HG02973 (cell line): ENCODE measurements around the gene DHCR7.

ENCODE experiments used
- ATAC-seq: cut with Tn5 transposase; IDR thresholded peaks from one replicate; pipeline ENCODE4 v1.9.1; 2021; ENCODE audit warnings: moderate library complexity; ENCODE audit not compliant: unreplicated experiment

Gene DHCR7

GRCh38 chr11:71421392-71421950, 26.7 kb downstream of the DHCR7 start:
- no peak for ATAC-seq

- ATAC-seq: no peak
Observed at GRCh38 chr11:71420455-71421241, 27.5 kb downstream of the DHCR7 start.

- no peak for ATAC-seq
Observed at GRCh38 chr11:71418643-71419042, 29.6 kb downstream of the DHCR7 start.

- ATAC-seq: no peak
Observed at GRCh38 chr11:71414645-71415044, 33.5 kb downstream of the DHCR7 start.

GRCh38 chr11:71410363-71410966, 37.7 kb downstream of the DHCR7 start:
- ATAC-seq: no peak

- no peak for ATAC-seq
Observed at GRCh38 chr11:71408826-71409225, 39.4 kb downstream of the DHCR7 start.

- no peak for ATAC-seq
Observed at GRCh38 chr11:71407356-71407755, 40.8 kb downstream of the DHCR7 start.

GRCh38 chr11:71406681-71407080, 41.5 kb downstream of the DHCR7 start:
- ATAC-seq: no peak

GRCh38 chr11:71404209-71404608, 44.0 kb downstream of the DHCR7 start:
- ATAC-seq: no peak

GRCh38 chr11:71402878-71403277, 45.3 kb downstream of the DHCR7 start:
- ATAC-seq: no peak

- no peak for ATAC-seq
Observed at GRCh38 chr11:71400216-71400615, 48.0 kb downstream of the DHCR7 start.

- ATAC-seq: no peak
Observed at GRCh38 chr11:71399341-71399740, 48.9 kb downstream of the DHCR7 start.

GRCh38 chr11:71397961-71398360, 50.2 kb downstream of the DHCR7 start:
- ATAC-seq: no peak

- no peak for ATAC-seq
Observed at GRCh38 chr11:71397331-71397860, 50.8 kb downstream of the DHCR7 start.

GRCh38 chr11:71396548-71397123, 51.6 kb downstream of the DHCR7 start:
- ATAC-seq: no peak

- ATAC-seq: no peak
Observed at GRCh38 chr11:71395774-71396173, 52.4 kb downstream of the DHCR7 start.

- no peak for ATAC-seq
Observed at GRCh38 chr11:71395263-71395560, 53.0 kb downstream of the DHCR7 start.

GRCh38 chr11:71393283-71393682, 54.9 kb downstream of the DHCR7 start:
- no peak for ATAC-seq

- no peak for ATAC-seq
Observed at GRCh38 chr11:71391796-71392195, 56.4 kb downstream of the DHCR7 start.

GRCh38 chr11:71391352-71391751, 56.8 kb downstream of the DHCR7 start:
- ATAC-seq: no peak

GRCh38 chr11:71388637-71389235, 59.5 kb downstream of the DHCR7 start:
- ATAC-seq: no peak
